Left ventricle myocardium inferior (tissue), 1 donor: ENCODE measurements around the gene DENND4A. TPM values are rescaled to one million over a fixed set of nuclear protein-coding genes. Genes with fewer than 3 reads are reported as not detected.
"Not testable (repeated sequence)": the region's sequence is repeated elsewhere in the genome, so short reads cannot be mapped to it uniquely, and the experiment has no call there.

Experiments used
- DNase-seq: peaks from one replicate; pipeline ENCODE4 v3.0.0-alpha.2; 2020
- H3K27ac ChIP-seq: fragments of 200-600 bp; replicated peaks from 2 replicates; pipeline ENCODE4 v1.8.0; 2021
- H3K27me3 ChIP-seq: fragments of 200-600 bp; 2 replicates; pipeline ENCODE4 v1.8.0; 2021; ENCODE audit warnings: low read depth
- H3K36me3 ChIP-seq: fragments of 200-600 bp; 2 replicates; pipeline ENCODE4 v1.8.0; 2021
- H3K4me1 ChIP-seq: fragments of 200-600 bp; 2 replicates; pipeline ENCODE4 v1.8.0; 2021
- H3K4me3 ChIP-seq: fragments of 200-600 bp; 2 replicates; pipeline ENCODE4 v1.8.0; 2021; ENCODE audit warnings: mild to moderate bottlenecking, moderate library complexity
- H3K9me3 ChIP-seq: fragments of 200-600 bp; replicated peaks from 2 replicates; pipeline ENCODE4 v1.8.0; 2021
- CTCF ChIP-seq: fragments of 200-600 bp; IDR thresholded peaks from 2 replicates; pipeline ENCODE4 v1.8.0; 2021; ENCODE audit warnings: antibody characterized with exemption, mild to moderate bottlenecking, borderline replicate concordance
- intact Hi-C: fragments of 100-400 bp; cut with micrococcal nuclease; formaldehyde crosslinking; loops from one replicate; pipeline ENCODE4 v1.11.0; 2022
- total RNA-seq: library from RNA; stranded (reverse); fragmentation: NEBNext Ultra II Directional; extraction: Animal tissue kit (Norgen Biotek cat#: 25700); gene quantifications from one replicate; pipeline ENCODE4 v1.2.1, GENCODE V29; 2021
- donor health status: DM: no; HTN: yes; CAD: no; lungs with severe emphysema.

DENND4A gene
- total RNA-seq, 1 donor from 2014 or later: 13.5 TPM

- no peak for DNase-seq
- intact Hi-C loops: no loop called here
- Histone ChIP-seq H3K9me3 (no peaks in the 10 kb centered on the region), H3K4me3 (no peak overlapping the region), H3K27me3 (no peaks in the 10 kb centered on the region), H3K27ac (no peak overlapping the region), H3K4me1 (peaks cover 10% of the 10 kb centered on the region), H3K36me3 (peaks cover 20% of the 10 kb centered on the region)
- TF ChIP-seq CTCF: no peak
Observed at GRCh38 chr15:65747265-65747664, 44.8 kb downstream of the DENND4A start.

- intact Hi-C loops: no loop called here
- no peak overlapping the region for H3K4me3 ChIP-seq
- DNase-seq: no peak
- H3K27ac ChIP-seq: no peak overlapping the region
- H3K4me1 ChIP-seq: peaks cover 10% of the 10 kb centered on the region
- no peaks in the 10 kb centered on the region for H3K9me3 ChIP-seq
- TF ChIP-seq CTCF: no peak
- H3K27me3 ChIP-seq: no peaks in the 10 kb centered on the region
- peaks cover 8% of the 10 kb centered on the region for H3K36me3 ChIP-seq
Observed at GRCh38 chr15:65743637-65744252, 48.3 kb downstream of the DENND4A start.

GRCh38 chr15:65740148-65740547, 51.9 kb downstream of the DENND4A start:
- Histone ChIP-seq H3K36me3 (peaks cover 35% of the 10 kb centered on the region), H3K4me1 (peaks cover 10% of the 10 kb centered on the region), H3K9me3 (no peaks in the 10 kb centered on the region), H3K27me3 (no peaks in the 10 kb centered on the region), H3K4me3 (no peak overlapping the region), H3K27ac (no peak overlapping the region)
- no peak for DNase-seq
- no peak for TF ChIP-seq CTCF
- intact Hi-C loops: no loop called here

GRCh38 chr15:65738649-65739048, 53.4 kb downstream of the DENND4A start:
- Histone ChIP-seq H3K4me1 (peaks cover 2% of the 10 kb centered on the region), H3K27ac (no peak overlapping the region), H3K27me3 (no peaks in the 10 kb centered on the region), H3K36me3 (peaks cover 42% of the 10 kb centered on the region), H3K9me3 (no peaks in the 10 kb centered on the region), H3K4me3 (no peak overlapping the region)
- intact Hi-C loops: no loop called here
- no peak for TF ChIP-seq CTCF
- DNase-seq: no peak

GRCh38 chr15:65733599-65733998, 58.5 kb downstream of the DENND4A start:
- H3K4me3 ChIP-seq, H3K9me3 ChIP-seq, DNase-seq, H3K27me3 ChIP-seq, H3K4me1 ChIP-seq, H3K27ac ChIP-seq, intact Hi-C loops: not testable (repeated sequence)
- H3K36me3 ChIP-seq: peaks cover 53% of the 10 kb centered on the region

- Histone ChIP-seq H3K9me3 (no peaks in the 10 kb centered on the region), H3K27ac (no peak overlapping the region), H3K4me1 (no peaks in the 10 kb centered on the region), H3K27me3 (no peaks in the 10 kb centered on the region), H3K4me3 (no peak overlapping the region), H3K36me3 (peaks cover 53% of the 10 kb centered on the region)
- DNase-seq: no peak
- no peak for TF ChIP-seq CTCF
- intact Hi-C loops: no loop called here
Observed at GRCh38 chr15:65732698-65733097, 59.4 kb downstream of the DENND4A start.
